ENCODE data around the gene DMKN. TPM values are rescaled to one million over a fixed set of nuclear protein-coding genes. Genes with fewer than 3 reads are reported as not detected.

Gene DMKN
- total and polyA plus RNA-seq, 12 donors, result 2.7 to 70.5 (median 19.7) TPM

GRCh38 chr19:35509018-35509652 lies 4.3 kb downstream of the DMKN start:
- peak in 3 of 7 donors; percentile 24 to 38 (median 34) for DNase-seq
- Histone ChIP-seq H3K4me1 (replicated peaks in 1 of 2) (peaks cover 5 to 10% of the 10 kb centered on the region in 2 donors), H3K9me3 (replicated peaks in 1 of 3) (no peaks in the 10 kb centered on the region), H3K27ac (peak overlapping the region in 1 of 5 donors; percentile 63), H3K4me3 (peak overlapping the region in 1 of 4 donors; percentile 61), H3K27me3 (peaks cover 3% of the 10 kb centered on the region), H3K36me3 (replicated peaks in 1 of 2) (no peaks in the 10 kb centered on the region)
- 28 to 34% (median 31%) methylated on average over 12 of the region's 12 CpGs for WGBS, 4 donors
- intact Hi-C loops (cut with DNase I), result no loop called here
- TF ChIP-seq POLR2A (IDR thresholded peaks at IDR 0.05) (no peak), CTCF (IDR thresholded peaks at IDR 0.05) (no peak)

- no peaks in the 10 kb centered on the region for H3K36me3 ChIP-seq (replicated peaks in 1 of 2)
- 73 to 91% (median 86%) methylated on average over 3 of the region's 3 CpGs for WGBS, 4 donors
- no peak for TF ChIP-seq POLR2A (IDR thresholded peaks at IDR 0.05)
- no peak for TF ChIP-seq CTCF (IDR thresholded peaks at IDR 0.05)
- no peaks in the 10 kb centered on the region for H3K9me3 ChIP-seq (replicated peaks in 1 of 3)
- H3K27ac ChIP-seq, result no peak overlapping the region
- no peak overlapping the region for H3K4me3 ChIP-seq
- peaks cover 5 to 10% of the 10 kb centered on the region in 2 donors for H3K4me1 ChIP-seq (replicated peaks in 1 of 2)
- intact Hi-C loops (cut with DNase I), result no loop called here
- peaks cover 3% of the 10 kb centered on the region for H3K27me3 ChIP-seq
- DNase-seq, result no peak
Measured at GRCh38 chr19:35508129-35508528, 5.3 kb downstream of the DMKN start.

- Histone ChIP-seq H3K27me3 (peaks cover 3% of the 10 kb centered on the region), H3K36me3 (replicated peaks in 1 of 2) (no peaks in the 10 kb centered on the region), H3K27ac (no peak overlapping the region), H3K4me3 (no peak overlapping the region), H3K9me3 (replicated peaks in 1 of 3) (no peaks in the 10 kb centered on the region), H3K4me1 (replicated peaks in 1 of 2) (peaks cover 5 to 10% of the 10 kb centered on the region in 2 donors)
- DNase-seq, result no peak
- 85 to 94% (median 87%) methylated on average over 11 of the region's 11 CpGs for WGBS, 4 donors
- no peak for TF ChIP-seq CTCF (IDR thresholded peaks at IDR 0.05)
- TF ChIP-seq POLR2A (IDR thresholded peaks at IDR 0.05), result no peak
- intact Hi-C loops (cut with DNase I), result no loop called here
Measured at GRCh38 chr19:35507561-35507960, 5.9 kb downstream of the DMKN start.

DNA sequence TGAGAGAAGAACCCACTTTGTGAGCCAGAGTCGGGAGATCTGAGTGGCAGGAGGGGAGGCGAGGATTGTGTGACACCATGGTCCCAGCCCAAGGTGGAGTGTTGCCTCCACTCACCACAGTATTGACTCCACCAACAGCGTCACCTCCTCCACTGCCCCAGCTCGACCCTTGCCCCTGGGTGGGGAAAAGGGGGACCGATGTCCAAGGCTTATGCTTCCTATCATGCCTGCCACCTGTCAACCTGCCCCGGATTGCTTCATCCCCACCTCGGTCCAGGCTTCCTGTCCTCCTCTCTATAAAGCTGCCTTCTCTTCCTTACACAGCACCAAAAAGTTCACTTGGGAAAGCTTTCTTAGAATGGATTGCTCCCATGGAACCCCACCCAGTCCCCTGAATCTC lies 7.4 kb downstream of the DMKN start:
- no peak for DNase-seq
- H3K4me3 ChIP-seq, result no peak overlapping the region
- no peak for TF ChIP-seq CTCF (IDR thresholded peaks at IDR 0.05)
- TF ChIP-seq POLR2A (IDR thresholded peaks at IDR 0.05), result no peak
- intact Hi-C loops (cut with DNase I), result no loop called here
- no peak overlapping the region for H3K27ac ChIP-seq
- H3K9me3 ChIP-seq (replicated peaks in 1 of 3), result no peaks in the 10 kb centered on the region
- WGBS, 4 donors, result 81 to 92% (median 86%) methylated on average over 6 to 7 of the region's 7 CpGs
- H3K4me1 ChIP-seq (replicated peaks in 1 of 2), result peaks cover 5 to 10% of the 10 kb centered on the region in 2 donors
- no peaks in the 10 kb centered on the region for H3K36me3 ChIP-seq (replicated peaks in 1 of 2)
- H3K27me3 ChIP-seq, result peaks cover 3% of the 10 kb centered on the region

All from adrenal gland (tissue), 12 donors.